ENCODE data around the gene UBL5. TPM values are rescaled to one million over a fixed set of nuclear protein-coding genes. Genes with fewer than 3 reads are reported as not detected.
"Not testable (repeated sequence)": the region's sequence is repeated elsewhere in the genome, so short reads cannot be mapped to it uniquely, and the experiment has no call there.

Gene UBL5
- 100 to 1,000 TPM; 414 to 466 TPM for total RNA-seq
- long read RNA-seq, transcript UBL5-202 (5 exons, 432 nt): major isoform, 5 of 8 reads
- long read RNA-seq, partial matches to known transcripts: 2 of 8 reads
- long read RNA-seq, other reads (novel, unspliced or antisense): 0 of 8 reads

GRCh38 chr19:9827289-9828238, at the start of gene UBL5:
Gene UBL5 (plus strand): TSS chr19:9827918. CDS start chr19:9828338, 420 bp downstream.
- intact Hi-C loops (cut with DNase I): no loop called here
- ATAC-seq (peak; percentile 98), DNase-seq (peak; percentile 90)

GRCh38 chr19:9782338-9782737, 45.4 kb upstream of the UBL5 start:
- DNase-seq (no peak), ATAC-seq (no peak)
- intact Hi-C loops (cut with DNase I): no loop called here

- intact Hi-C loops (cut with DNase I); ATAC-seq; DNase-seq: not testable (repeated sequence)
Observed at GRCh38 chr19:9784163-9784496, 43.6 kb upstream of the UBL5 start.

DNA sequence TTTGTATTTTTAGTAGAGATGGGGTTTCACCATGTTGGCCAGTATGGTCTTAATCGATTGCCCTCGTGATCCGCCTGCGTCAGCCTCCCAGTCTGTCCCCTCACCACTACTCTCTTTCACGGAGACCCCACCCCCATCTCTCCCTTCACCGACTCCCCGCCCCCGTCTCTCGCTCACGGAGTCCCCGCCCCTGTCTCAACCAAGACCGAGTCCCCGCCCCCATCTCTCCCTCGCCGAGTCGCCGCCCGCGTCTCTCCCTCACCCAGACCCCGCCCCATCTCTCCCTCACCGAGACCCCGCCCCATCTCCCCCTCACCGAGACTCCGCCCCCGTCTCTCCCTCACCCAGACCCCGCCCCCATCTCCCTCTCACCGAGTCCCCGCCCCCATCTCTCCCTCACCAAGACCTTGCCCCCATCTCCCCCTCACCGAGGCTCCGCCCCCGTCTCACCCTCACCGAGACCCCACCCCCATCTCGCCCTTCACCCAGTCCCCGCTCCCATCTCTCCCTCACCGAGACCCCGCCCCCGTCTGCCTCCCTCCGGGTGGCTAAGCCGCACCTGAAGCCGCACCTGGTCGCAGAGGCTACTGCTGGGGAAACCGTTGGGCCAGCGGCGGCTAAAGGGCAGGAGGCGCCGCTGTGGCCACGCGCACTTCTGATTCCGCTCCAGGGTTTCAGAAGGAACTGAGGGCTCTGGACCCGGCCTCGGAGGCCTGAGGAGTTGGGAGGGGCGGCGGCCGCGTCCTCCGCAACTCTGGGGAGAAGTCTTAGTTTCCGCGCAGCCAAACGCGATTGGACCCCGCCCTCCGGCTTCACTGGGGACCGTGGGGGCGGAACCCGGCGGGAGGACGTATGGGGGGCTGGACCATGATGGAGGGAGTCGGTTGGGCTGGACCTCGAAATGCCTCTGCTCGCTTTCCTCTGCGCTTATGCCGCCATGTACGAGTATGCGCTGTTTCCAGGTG, 42.1 kb upstream of the UBL5 start:
- peak; percentile 98 for DNase-seq
- intact Hi-C loops (cut with DNase I): no loop called here
- ATAC-seq: peak; percentile 94 to 96

- peak; percentile 40 for DNase-seq
- intact Hi-C loops (cut with DNase I): no loop called here
- ATAC-seq: no peak
Observed at GRCh38 chr19:9786342-9786741, 41.4 kb upstream of the UBL5 start.

DNA sequence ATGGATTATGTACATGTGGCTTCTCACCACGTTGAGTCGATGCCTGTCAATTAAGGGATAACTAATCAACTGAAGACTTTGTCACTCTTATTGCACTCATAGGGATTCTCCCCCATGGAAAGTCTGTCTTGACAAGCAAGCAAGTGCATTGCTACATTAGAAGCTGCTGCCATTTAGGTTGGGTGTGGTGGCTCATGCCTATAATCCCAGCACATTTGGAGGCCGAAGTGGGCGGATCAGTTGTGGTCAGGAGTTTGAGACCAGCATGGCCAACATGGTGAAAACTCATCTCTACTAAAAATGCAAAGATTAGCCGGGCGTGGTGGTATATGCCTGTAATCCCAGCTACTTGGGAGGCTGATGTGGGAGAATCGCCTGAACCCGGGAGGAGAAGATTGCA, 40.9 kb upstream of the UBL5 start:
- no peak for ATAC-seq
- no peak for DNase-seq
- intact Hi-C loops (cut with DNase I): no loop called here

DNA sequence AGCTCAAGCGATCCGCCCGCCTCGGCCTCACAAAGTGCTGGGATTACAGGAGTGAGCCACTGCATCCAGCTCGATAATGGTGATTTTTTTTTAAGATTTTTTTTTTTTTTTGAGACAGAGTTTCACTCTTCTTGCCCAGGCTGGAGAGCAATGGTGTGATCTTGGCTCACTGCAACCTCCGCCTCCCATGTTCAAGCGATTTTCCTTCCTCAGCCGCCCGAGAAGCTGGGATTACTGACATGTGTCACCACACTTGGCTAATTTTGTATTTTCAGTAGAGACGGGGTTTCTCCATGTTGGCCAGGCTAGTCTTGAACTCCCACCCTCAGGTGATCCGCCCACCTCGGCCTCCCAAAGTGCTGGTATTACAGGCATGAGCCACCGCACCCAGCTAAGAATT, 39.1 kb upstream of the UBL5 start:
- DNase-seq; intact Hi-C loops (cut with DNase I): not testable (repeated sequence)

DNA sequence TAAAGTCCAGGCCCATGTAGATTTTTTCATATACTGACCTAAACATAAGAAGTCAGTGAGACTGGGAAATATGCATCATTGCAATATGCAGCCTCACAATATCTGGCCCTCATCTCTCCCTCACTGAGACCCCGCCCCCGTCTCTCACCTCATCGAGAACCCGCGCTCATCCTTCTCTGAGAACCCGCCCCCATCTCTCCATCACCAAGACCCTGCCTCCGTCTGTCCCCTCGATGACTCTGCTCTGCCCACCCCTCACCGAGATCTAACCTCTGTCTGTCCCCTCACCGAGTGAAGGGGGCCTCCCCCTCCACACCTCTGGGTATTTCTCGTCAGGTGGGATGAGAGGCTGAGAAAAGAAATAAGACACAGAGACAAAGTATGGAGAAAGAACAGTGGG, 38.7 kb upstream of the UBL5 start:
- intact Hi-C loops (cut with DNase I): no loop called here
- DNase-seq (no peak), ATAC-seq (no peak)

More for the DNA sequence above, 39.1 kb upstream of the UBL5 start:
- ATAC-seq: not testable (repeated sequence)

GRCh38 chr19:9789579-9789978, 38.1 kb upstream of the UBL5 start:
- DNase-seq; ATAC-seq; intact Hi-C loops (cut with DNase I): not testable (repeated sequence)

GRCh38 chr19:9791073-9791367, 36.7 kb upstream of the UBL5 start:
- not testable (repeated sequence) for ATAC-seq, DNase-seq
- intact Hi-C loops (cut with DNase I): loop anchor here (5.0 to 10.0 kb wide), 2 partner anchors 169 to 466 kb away; partner anchors contain the start of genes ZNF559 (in 1 of the 2) and ZNF561 (in 1 of the 2)

DNA sequence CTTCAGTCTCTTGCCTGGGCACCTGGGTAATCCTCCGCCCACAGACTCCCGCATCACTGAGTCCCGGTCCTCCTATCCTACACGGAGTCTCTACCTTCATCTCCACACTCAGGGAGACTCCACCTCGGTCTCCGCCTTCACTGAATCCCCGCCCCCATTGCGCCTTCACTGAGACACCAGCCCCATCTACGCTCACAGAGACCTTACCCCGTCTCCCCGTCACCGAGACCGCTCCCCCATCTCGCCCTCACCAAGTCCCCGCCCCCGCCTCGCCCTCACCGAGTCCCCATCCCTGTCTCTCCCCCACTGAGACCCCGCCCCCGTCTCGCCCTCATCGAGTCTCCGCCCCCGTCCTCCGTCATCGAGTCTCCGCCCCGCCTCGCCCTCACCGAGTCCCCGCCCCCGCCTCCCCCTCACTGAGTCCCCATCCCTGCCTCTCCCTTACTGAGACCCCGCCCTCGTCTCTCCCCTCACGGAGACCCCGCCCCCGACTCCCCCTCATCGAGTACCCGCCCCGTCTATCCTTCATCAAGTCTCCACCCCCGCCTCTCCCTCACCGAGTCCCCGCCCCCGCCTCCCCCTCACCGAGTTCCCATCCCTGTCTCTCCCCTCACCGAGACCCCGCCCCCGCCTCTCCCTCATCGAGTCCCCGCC, 36.0 kb upstream of the UBL5 start:
- ATAC-seq: peak; percentile 79 to 84
- DNase-seq: peak; percentile 97

GRCh38 chr19:9792206-9793070, 35.3 kb upstream of the UBL5 start:
- peak; percentile 95 for DNase-seq
- peak; percentile 81 to 82 for ATAC-seq
- intact Hi-C loops (cut with DNase I): loop anchor here (5.0 to 10.0 kb wide), 2 partner anchors 170 to 468 kb away; partner anchors contain the start of genes ZNF559 (in 1 of the 2) and ZNF561 (in 1 of the 2)

More for the DNA sequence above, 36.0 kb upstream of the UBL5 start:
- intact Hi-C loops (cut with DNase I): loop anchor here (5.0 to 10.0 kb wide), 2 partner anchors 169 to 467 kb away; partner anchors contain the start of genes ZNF559 (in 1 of the 2) and ZNF561 (in 1 of the 2)

DNA sequence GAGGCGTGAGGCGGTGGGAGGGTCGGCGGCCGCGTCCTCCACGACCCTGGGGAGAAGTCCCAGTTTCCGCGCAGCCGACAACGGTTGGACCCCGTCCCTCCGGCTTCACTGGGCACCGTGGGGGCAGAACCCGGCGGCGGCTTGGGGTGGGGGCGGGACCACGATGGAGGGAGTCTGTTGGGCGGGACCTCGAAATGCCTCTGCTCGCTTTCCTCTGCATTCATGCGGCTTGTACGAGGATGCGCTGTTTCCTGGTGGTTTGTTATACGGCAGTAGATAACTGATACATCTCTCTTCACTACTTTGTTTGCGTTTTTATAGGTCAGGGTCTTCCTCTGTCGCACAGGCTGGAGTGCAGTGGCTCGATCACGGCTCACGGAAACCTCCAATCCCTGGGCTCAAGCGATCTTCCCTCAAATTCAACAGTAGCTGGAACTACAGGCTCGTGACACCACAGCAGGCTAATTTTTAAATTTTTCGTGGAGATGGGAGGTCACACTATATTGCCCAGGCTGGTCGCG, 34.6 kb upstream of the UBL5 start:
- ATAC-seq (peak in 1 of 2 donors; percentile 39), DNase-seq (peak; percentile 75)
- intact Hi-C loops (cut with DNase I): loop anchor here (5.0 to 10.0 kb wide), 2 partner anchors 171 to 468 kb away; partner anchors contain the start of genes ZNF559 (in 1 of the 2) and ZNF561 (in 1 of the 2)

DNA sequence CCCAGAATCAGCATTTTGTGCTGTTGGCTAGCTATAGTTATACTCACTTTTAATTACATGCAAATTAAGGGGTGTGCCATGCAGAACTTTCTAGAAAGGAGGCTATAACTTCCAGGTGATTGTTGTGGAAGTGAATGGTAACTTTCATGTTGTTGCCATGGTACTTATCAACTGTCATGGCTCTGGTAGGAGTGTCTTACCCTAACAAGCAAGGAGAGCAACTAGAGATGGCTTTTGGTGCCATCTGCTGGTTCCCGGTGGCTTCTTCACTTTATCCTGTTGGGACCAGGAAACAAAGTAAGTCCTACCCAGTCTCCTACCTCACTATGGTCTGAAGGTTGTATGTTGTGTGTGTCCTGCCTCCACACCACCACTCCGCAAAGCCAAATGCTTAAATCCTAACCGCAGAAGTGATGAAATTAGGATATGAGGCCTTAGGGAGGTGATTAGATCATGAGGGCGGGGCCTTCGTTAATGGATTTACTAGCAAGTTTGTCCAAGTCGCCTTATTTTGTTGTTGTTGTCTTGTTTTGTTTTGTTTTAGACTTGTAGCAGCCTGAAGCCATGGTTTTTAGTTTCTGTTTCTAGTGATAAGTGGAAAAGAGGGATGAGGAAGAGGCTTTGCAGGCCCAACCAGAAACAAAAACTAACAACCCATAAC, 31.5 kb upstream of the UBL5 start:
- peak; percentile 2 to 9 for ATAC-seq
- intact Hi-C loops (cut with DNase I): loop anchor here in 1 of 2 donors (2.0 to 10.0 kb wide), 4 partner anchors 169 to 659 kb away; partner anchors contain the start of gene ZNF559

DNA sequence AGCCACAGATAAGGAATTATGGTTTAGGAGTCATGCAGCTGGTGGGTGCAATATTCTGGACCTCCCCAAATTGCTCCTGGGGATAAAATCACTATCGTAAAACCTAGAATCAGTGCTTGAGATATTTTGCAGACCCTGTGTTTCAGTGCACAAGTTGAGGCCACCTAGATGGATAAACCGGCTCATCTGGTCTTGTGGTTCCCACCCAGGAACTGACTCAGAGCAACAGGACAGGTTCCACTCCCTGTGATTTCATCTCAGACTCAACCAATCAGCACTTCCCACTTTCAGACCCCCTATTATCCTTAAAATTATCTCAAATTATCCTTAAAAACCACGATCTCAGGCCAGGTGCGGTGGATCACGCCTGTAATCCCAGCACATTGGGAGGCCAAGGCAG, 29.8 kb upstream of the UBL5 start:
- DNase-seq: no peak
- intact Hi-C loops (cut with DNase I): loop anchor here in 1 of 2 donors (2.0 to 10.0 kb wide), 4 partner anchors 171 to 661 kb away; partner anchors contain the start of gene ZNF559
- ATAC-seq: no peak

More for the DNA sequence above, 31.5 kb upstream of the UBL5 start:
- peak; percentile 82 for DNase-seq

DNA sequence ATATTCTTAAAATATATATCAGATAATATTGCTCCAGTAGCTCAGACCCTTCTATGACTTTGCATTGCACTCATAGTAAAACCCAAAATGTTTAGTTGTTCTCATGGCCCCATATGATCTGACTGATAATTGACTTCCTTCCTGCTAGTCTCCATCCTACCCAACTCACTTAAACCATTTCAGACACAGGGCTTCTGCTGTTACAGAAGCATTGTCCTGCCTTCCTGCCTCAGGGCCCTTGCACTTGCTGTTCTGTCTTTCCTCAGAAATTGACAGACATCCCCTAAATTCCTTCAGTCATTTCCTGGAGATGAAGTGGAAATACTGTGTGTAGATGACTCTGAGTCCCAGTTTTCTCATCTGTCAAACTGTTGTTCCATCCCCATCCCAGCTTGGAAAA, 28.6 kb upstream of the UBL5 start:
- intact Hi-C loops (cut with DNase I): loop anchor here in 1 of 2 donors (5.0 to 10.0 kb wide), 3 partner anchors 474 to 662 kb away; partner anchors contain the start of gene ZNF559
- DNase-seq (no peak), ATAC-seq (no peak)
